T-helper 22 cell (primary cell): ENCODE measurements around the gene DCAF8.

Experiments
- DNase-seq: peaks from one replicate; pipeline ENCODE4 v3.0.0-alpha.2; 2020; ENCODE audit warnings: low read depth

DCAF8 gene

GRCh38 chr1:160168609-160169369 is 93.6 kb downstream of the DCAF8 start:
- no peak for DNase-seq

GRCh38 chr1:160168016-160168415 is 94.3 kb downstream of the DCAF8 start:
- DNase-seq = no peak

GRCh38 chr1:160167580-160167979 is 94.8 kb downstream of the DCAF8 start:
- DNase-seq = no peak

GRCh38 chr1:160167056-160167455 is 95.3 kb downstream of the DCAF8 start:
- no peak for DNase-seq

- DNase-seq = no peak
Measured at GRCh38 chr1:160166166-160166868, 96.0 kb downstream of the DCAF8 start.
